Natural killer cell (primary cell): Measurements from ENCODE around the gene GBF1. TPM values are rescaled to one million over a fixed set of nuclear protein-coding genes. Genes with fewer than 3 reads are reported as not detected.

Source experiments
- ATAC-seq, 3 donors: fragments of 150-1000 bp in 2 of 3; fragments of 200-7000 bp in 1 of 3; cut with Tn5 transposase; 1 replicate in 1 of 3; 2 replicates in 2 of 3; pipeline ENCODE4 v1.10.0; 2021; ENCODE audit warnings: mild to moderate bottlenecking in 2 of 3, moderate library complexity in 2 of 3
- DNase-seq, 2 donors: peaks; one replicate each; pipeline versions ENCODE4 v3.0.0 to v3.0.0-alpha.2; 2013 to 2021; ENCODE audit warnings: mixed read lengths in 1 of 2
- H3K27ac ChIP-seq: one replicate; pipeline ENCODE4 v1.5.1; 2013; ENCODE audit warnings: mild to moderate bottlenecking, low read length
- H3K27me3 ChIP-seq: one replicate; pipeline ENCODE4 v1.6.1; 2013; ENCODE audit warnings: low read length; ENCODE audit not compliant: control insufficient read depth, insufficient read depth
- H3K36me3 ChIP-seq: one replicate; pipeline ENCODE4 v1.6.1; 2013; ENCODE audit warnings: low read length; ENCODE audit not compliant: control insufficient read depth, insufficient read depth
- H3K4me1 ChIP-seq: one replicate; pipeline ENCODE4 v1.6.1; 2013; ENCODE audit warnings: low read length; ENCODE audit not compliant: control insufficient read depth, insufficient read depth
- H3K4me3 ChIP-seq: one replicate; pipeline ENCODE4 v1.5.1; 2013; ENCODE audit warnings: low read length
- H3K9me3 ChIP-seq: one replicate; pipeline ENCODE4 v1.6.1; 2013; ENCODE audit warnings: low read length; ENCODE audit not compliant: control insufficient read depth, insufficient read depth
- H3K27ac Mint-ChIP-seq, 2 donors: one replicate each; pipeline ENCODE4 v1.8.0; 2022; ENCODE audit warnings: mild to moderate bottlenecking in 2 of 2, mixed read lengths in 2 of 2, moderate library complexity in 1 of 2
- H3K27me3 Mint-ChIP-seq, 2 donors: one replicate each; pipeline ENCODE4 v1.8.0; 2022; ENCODE audit warnings: low read depth in 2 of 2, mixed read lengths in 2 of 2
- H3K36me3 Mint-ChIP-seq: one replicate; pipeline ENCODE4 v1.8.0; 2022; ENCODE audit warnings: mixed read lengths
- H3K4me1 Mint-ChIP-seq, 2 donors: one replicate each; pipeline ENCODE4 v1.8.0; 2022; ENCODE audit warnings: mixed read lengths in 2 of 2
- H3K4me3 Mint-ChIP-seq: one replicate; pipeline ENCODE4 v1.8.0; 2022; ENCODE audit warnings: mild to moderate bottlenecking, moderate library complexity, mixed read lengths
- H3K9me3 Mint-ChIP-seq, 2 donors: one replicate each; pipeline ENCODE4 v1.8.0; 2022; ENCODE audit warnings: mixed read lengths in 2 of 2
- CTCF ChIP-seq: fragments of 200-600 bp; IDR thresholded peaks from one replicate; pipeline ENCODE4 v1.8.0; 2022; ENCODE audit warnings: antibody characterized with exemption
- WGBS: methylation state at CpG from one replicate; pipeline ENCODE4 v1.1.7; 2013; ENCODE audit warnings: missing lambda C conversion rate; ENCODE audit not compliant: insufficient coverage; 5-methylcytosine and 5-hydroxymethylcytosine counted together
- intact Hi-C: fragments of 100-400 bp; cut with micrococcal nuclease; formaldehyde crosslinking; loops from one replicate; pipeline ENCODE4 v1.14.2; 2022
- total RNA-seq, 4 donors: library from RNA; stranded (reverse); fragments of 120-200 nt in 1 of 4; gene quantifications; one replicate each; pipeline versions ENCODE4 v1.2.3 to v1.2.4, GENCODE V29; 2013 to 2022

The GBF1 gene
- total RNA-seq, 3 donors from 2014 or later (not counting 1 experiment from before 2014, with no cell fraction given), result 48.2 to 52.5 (median 50.9) TPM

- Histone ChIP-seq H3K27ac (no peak within 1 kb of the TSS), H3K9me3 (no peaks in the 10 kb centered on the region), H3K4me1 (peaks cover 31% of the 10 kb centered on the region), H3K27me3 (peaks cover 15% of the 10 kb centered on the region), H3K36me3 (no peaks in the 10 kb centered on the region), H3K4me3 (peak within 1 kb of the TSS; percentile 37)
- Mint-ChIP-seq H3K27ac (peak within 1 kb of the TSS in 1 of 2 donors; percentile 9), H3K36me3 (no peaks in the 10 kb centered on the region), H3K9me3 (no peaks in the 10 kb centered on the region), H3K4me1 (peaks cover 32 to 42% of the 10 kb centered on the region in 2 donors), H3K27me3 (peaks cover 23 to 44% of the 10 kb centered on the region in 2 donors), H3K4me3 (peak within 1 kb of the TSS; percentile 81)
- peak; percentile 87 to 95 for DNase-seq
- WGBS, result 3% methylated on average over 57 of the region's 57 CpGs
- TF ChIP-seq CTCF, result no peak
- intact Hi-C loops, result loop anchor here (10.0 kb wide), 1 partner anchor 403 kb away; the partner anchor contains the start of gene TRIM8
- ATAC-seq, result peak; percentile 67 to 76 (median 69)
Measured at GRCh38 chr10:102241444-102242117, 3.8 kb upstream of the GBF1 start, which contains the start of gene PITX3. Gene PITX3 (minus strand): TSS chr10:102241512. CDS start chr10:102232080, 9,432 bp downstream.

DNA sequence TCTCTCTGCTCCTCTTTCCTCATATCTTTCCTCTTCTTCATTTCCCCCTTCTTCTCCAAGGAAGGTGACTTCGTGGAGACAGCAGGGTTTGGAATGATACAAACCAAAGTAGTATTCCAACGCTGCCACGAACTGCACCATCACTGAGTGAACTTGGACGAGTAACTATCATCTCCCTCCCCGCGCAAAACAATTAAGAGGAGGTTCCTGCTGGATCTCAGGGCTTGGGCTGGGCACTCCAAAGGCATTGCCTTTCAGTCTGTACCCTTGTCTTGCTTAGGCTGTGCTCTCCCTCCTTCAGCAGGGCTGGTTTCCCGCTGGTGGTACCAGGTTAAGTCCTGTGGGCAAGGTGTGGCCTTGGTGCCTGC lies 3.2 kb upstream of the GBF1 start:
- DNase-seq (no peak), ATAC-seq (no peak)
- Histone ChIP-seq H3K4me3 (peak overlapping the region; percentile 37), H3K36me3 (no peaks in the 10 kb centered on the region), H3K27me3 (peaks cover 15% of the 10 kb centered on the region), H3K9me3 (no peaks in the 10 kb centered on the region), H3K27ac (no peak overlapping the region), H3K4me1 (peaks cover 31% of the 10 kb centered on the region)
- TF ChIP-seq CTCF, result no peak
- intact Hi-C loops, result loop anchor here (10.0 kb wide), 1 partner anchor 403 kb away; the partner anchor contains the start of gene TRIM8
- Mint-ChIP-seq H3K4me1 (peaks cover 37 to 48% of the 10 kb centered on the region in 2 donors), H3K4me3 (peak overlapping the region; percentile 81), H3K36me3 (no peaks in the 10 kb centered on the region), H3K9me3 (no peaks in the 10 kb centered on the region), H3K27ac (peak overlapping the region in 1 of 2 donors; percentile 9), H3K27me3 (peaks cover 18 to 39% of the 10 kb centered on the region in 2 donors)
- WGBS, result 36% methylated on average over 7 of the region's 7 CpGs

- no peak for TF ChIP-seq CTCF
- H3K36me3 Mint-ChIP-seq, result no peaks in the 10 kb centered on the region
- H3K9me3 ChIP-seq, result no peaks in the 10 kb centered on the region
- H3K27ac Mint-ChIP-seq, result no peak overlapping the region
- ATAC-seq, result no peak
- H3K9me3 Mint-ChIP-seq, result no peaks in the 10 kb centered on the region
- peaks cover 47 to 60% of the 10 kb centered on the region in 2 donors for H3K4me1 Mint-ChIP-seq
- H3K4me1 ChIP-seq, result peaks cover 31% of the 10 kb centered on the region
- intact Hi-C loops, result loop anchor here (10.0 kb wide), 1 partner anchor 401 kb away; the partner anchor contains the start of gene TRIM8
- H3K27me3 ChIP-seq, result peaks cover 15% of the 10 kb centered on the region
- no peak overlapping the region for H3K27ac ChIP-seq
- H3K4me3 Mint-ChIP-seq, result peak overlapping the region; percentile 30
- peaks cover 15 to 32% of the 10 kb centered on the region in 2 donors for H3K27me3 Mint-ChIP-seq
- WGBS, result 92% methylated on average over 2 of the region's 2 CpGs
- DNase-seq, result no peak
- no peak overlapping the region for H3K4me3 ChIP-seq
- H3K36me3 ChIP-seq, result no peaks in the 10 kb centered on the region
Measured at GRCh38 chr10:102243309-102243708, 2.0 kb upstream of the GBF1 start.
